Neural cell (in vitro differentiated cells): Measurements from ENCODE around the gene PYGB. TPM values are rescaled to one million over a fixed set of nuclear protein-coding genes. Genes with fewer than 3 reads are reported as not detected.

ENCODE experiments used
- H2AFZ ChIP-seq: fragments of 200-600, 300-800 bp; sonication (generic), shearing (Covaris generic); 2 replicates; pipeline ENCODE4 v1.6.0; 2014; ENCODE audit warnings: low read depth, mild to moderate bottlenecking, antibody characterized with exemption, low read length, moderate library complexity
- H3F3A ChIP-seq: fragments of 200-600 bp; shearing (Covaris generic); 2 replicates; pipeline ENCODE4 v1.6.1; 2016; ENCODE audit warnings: mild to moderate bottlenecking, moderate library complexity, mixed read lengths, antibody characterized with exemption, low read length; ENCODE audit not compliant: insufficient read depth, poor library complexity, severe bottlenecking
- H3K27ac ChIP-seq: fragments of 200-600, 300-800 bp; sonication (generic), shearing (Covaris generic); 2 replicates; pipeline ENCODE4 v1.5.1; 2014; ENCODE audit warnings: mild to moderate bottlenecking, low read length, moderate library complexity
- H3K27me3 ChIP-seq: fragments of 300-800, 200-600 bp; sonication (generic), shearing (Covaris generic); 2 replicates; pipeline ENCODE4 v1.6.0; 2014; ENCODE audit warnings: mild to moderate bottlenecking, low read depth, low read length, moderate library complexity; ENCODE audit not compliant: insufficient read depth
- H3K36me3 ChIP-seq: fragments of 300-800, 200-600 bp; sonication (generic), shearing (Covaris generic); 2 replicates; pipeline ENCODE4 v1.5.1; 2014; ENCODE audit warnings: mild to moderate bottlenecking, antibody characterized with exemption, low read length, moderate library complexity; ENCODE audit not compliant: insufficient read depth
- H3K4me2 ChIP-seq: fragments of 300-800, 200-600 bp; sonication (generic), shearing (Covaris generic); 2 replicates; pipeline ENCODE4 v1.6.0; 2014; ENCODE audit warnings: mild to moderate bottlenecking, low read length
- H3K4me3 ChIP-seq: fragments of 300-800, 200-600 bp; sonication (generic), shearing (Covaris generic); 2 replicates; pipeline ENCODE4 v1.5.1; 2014; ENCODE audit warnings: mild to moderate bottlenecking, low read length, moderate library complexity
- H3K79me2 ChIP-seq: fragments of 200-600 bp; shearing (Covaris generic); replicated peaks from 2 replicates; pipeline ENCODE4 v1.6.0; 2014; ENCODE audit warnings: mild to moderate bottlenecking, low read length, moderate library complexity; ENCODE audit not compliant: insufficient read depth
- H3K9ac ChIP-seq: fragments of 300-800, 200-600 bp; sonication (generic), shearing (Covaris generic); 2 replicates; pipeline ENCODE4 v1.6.1; 2016; ENCODE audit warnings: mild to moderate bottlenecking, low read length, mixed read lengths
- H3K9me2 ChIP-seq: fragments of 200-600 bp; shearing (Covaris generic); 2 replicates; pipeline ENCODE4 v1.6.1; 2016; ENCODE audit warnings: mild to moderate bottlenecking, low read length, mixed read lengths; ENCODE audit not compliant: insufficient read depth
- H3K9me3 ChIP-seq: fragments of 200-600, 300-800 bp; sonication (generic), shearing (Covaris generic); 2 replicates; pipeline ENCODE4 v1.6.1; 2016; ENCODE audit warnings: mild to moderate bottlenecking, mixed run types, low read length, moderate library complexity, mixed read lengths
- H4K20me1 ChIP-seq: fragments of 200-600 bp; shearing (Covaris generic); 2 replicates; pipeline ENCODE4 v1.6.1; 2016; ENCODE audit warnings: mild to moderate bottlenecking, mixed run types; ENCODE audit not compliant: insufficient read depth
- EP300 ChIP-seq: fragments of 450-650 bp; conservative IDR thresholded peaks from 2 replicates; pipeline ENCODE4 v1.6.1; 2014; ENCODE audit warnings: antibody characterized with exemption, mild to moderate bottlenecking, moderate library complexity; ENCODE audit not compliant: poor library complexity, severe bottlenecking
- EZH2 ChIP-seq: fragments of 200-600, 300-800 bp; shearing (Covaris generic), sonication (generic); IDR thresholded peaks from 2 replicates; pipeline ENCODE4 v1.6.1; 2014; ENCODE audit warnings: antibody characterized with exemption, low read length, borderline replicate concordance, mild to moderate bottlenecking; ENCODE audit not compliant: insufficient read depth, poor library complexity, severe bottlenecking
- MXI1 ChIP-seq: fragments of 450-650 bp; conservative IDR thresholded peaks from 2 replicates; pipeline ENCODE4 v1.6.1; 2014; ENCODE audit warnings: antibody characterized with exemption, mild to moderate bottlenecking; ENCODE audit not compliant: poor library complexity, severe bottlenecking
- POLR2AphosphoS5 ChIP-seq: IDR thresholded peaks from 2 replicates; pipeline ENCODE4 v1.6.1; 2012
- RAD21 ChIP-seq: fragments of 450-650 bp; conservative IDR thresholded peaks from 2 replicates; pipeline ENCODE4 v1.6.1; 2014; ENCODE audit warnings: antibody characterized with exemption, mild to moderate bottlenecking, moderate library complexity
- SMC3 ChIP-seq: fragments of 450-650 bp; conservative IDR thresholded peaks from 2 replicates; pipeline ENCODE4 v1.6.1; 2014; ENCODE audit warnings: antibody characterized with exemption, mild to moderate bottlenecking, moderate library complexity; ENCODE audit not compliant: poor library complexity
- TAF1 ChIP-seq: IDR thresholded peaks from 2 replicates; pipeline ENCODE4 v1.6.1; 2012; ENCODE audit warnings: low read depth
- polyA plus RNA-seq: library from polyadenylated mRNA; depleted of rRNA; stranded (reverse); fragments of >200 nt; gene quantifications from 2 replicates; pipeline ENCODE4 v1.2.3, GENCODE V29; 2014
- TF ChIP-seq, protein P1 (sequence below): fragments of 450-650 bp; IDR thresholded peaks from 2 replicates; pipeline ENCODE4 v1.5.1; 2014; ENCODE audit warnings: antibody characterized with exemption, mild to moderate bottlenecking, moderate library complexity; ENCODE audit not compliant: poor library complexity, severe bottlenecking
- TF ChIP-seq, protein P2 (sequence below): IDR thresholded peaks from 2 replicates; pipeline ENCODE4 v1.6.1; 2012; ENCODE audit warnings: borderline replicate concordance

PYGB gene
- polyA plus RNA-seq, 1 donor from 2014 or later: 70.5 TPM

GRCh38 chr20:25315418-25316210 is 67.7 kb downstream of the PYGB start:
- H3K4me3 ChIP-seq: no peak overlapping the region
- no peaks in the 10 kb centered on the region for H3K9me3 ChIP-seq
- no peak overlapping the region for H3K4me2 ChIP-seq
- no peaks in the 10 kb centered on the region for H3K36me3 ChIP-seq
- TF ChIP-seq, protein P1, sequence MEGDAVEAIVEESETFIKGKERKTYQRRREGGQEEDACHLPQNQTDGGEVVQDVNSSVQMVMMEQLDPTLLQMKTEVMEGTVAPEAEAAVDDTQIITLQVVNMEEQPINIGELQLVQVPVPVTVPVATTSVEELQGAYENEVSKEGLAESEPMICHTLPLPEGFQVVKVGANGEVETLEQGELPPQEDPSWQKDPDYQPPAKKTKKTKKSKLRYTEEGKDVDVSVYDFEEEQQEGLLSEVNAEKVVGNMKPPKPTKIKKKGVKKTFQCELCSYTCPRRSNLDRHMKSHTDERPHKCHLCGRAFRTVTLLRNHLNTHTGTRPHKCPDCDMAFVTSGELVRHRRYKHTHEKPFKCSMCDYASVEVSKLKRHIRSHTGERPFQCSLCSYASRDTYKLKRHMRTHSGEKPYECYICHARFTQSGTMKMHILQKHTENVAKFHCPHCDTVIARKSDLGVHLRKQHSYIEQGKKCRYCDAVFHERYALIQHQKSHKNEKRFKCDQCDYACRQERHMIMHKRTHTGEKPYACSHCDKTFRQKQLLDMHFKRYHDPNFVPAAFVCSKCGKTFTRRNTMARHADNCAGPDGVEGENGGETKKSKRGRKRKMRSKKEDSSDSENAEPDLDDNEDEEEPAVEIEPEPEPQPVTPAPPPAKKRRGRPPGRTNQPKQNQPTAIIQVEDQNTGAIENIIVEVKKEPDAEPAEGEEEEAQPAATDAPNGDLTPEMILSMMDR: no peak
- TF ChIP-seq MXI1 (no peak), EP300 (no peak), RAD21 (no peak), TAF1 (no peak), POLR2AphosphoS5 (no peak), EZH2 (no peak), SMC3 (no peak)
- TF ChIP-seq, protein P2, sequence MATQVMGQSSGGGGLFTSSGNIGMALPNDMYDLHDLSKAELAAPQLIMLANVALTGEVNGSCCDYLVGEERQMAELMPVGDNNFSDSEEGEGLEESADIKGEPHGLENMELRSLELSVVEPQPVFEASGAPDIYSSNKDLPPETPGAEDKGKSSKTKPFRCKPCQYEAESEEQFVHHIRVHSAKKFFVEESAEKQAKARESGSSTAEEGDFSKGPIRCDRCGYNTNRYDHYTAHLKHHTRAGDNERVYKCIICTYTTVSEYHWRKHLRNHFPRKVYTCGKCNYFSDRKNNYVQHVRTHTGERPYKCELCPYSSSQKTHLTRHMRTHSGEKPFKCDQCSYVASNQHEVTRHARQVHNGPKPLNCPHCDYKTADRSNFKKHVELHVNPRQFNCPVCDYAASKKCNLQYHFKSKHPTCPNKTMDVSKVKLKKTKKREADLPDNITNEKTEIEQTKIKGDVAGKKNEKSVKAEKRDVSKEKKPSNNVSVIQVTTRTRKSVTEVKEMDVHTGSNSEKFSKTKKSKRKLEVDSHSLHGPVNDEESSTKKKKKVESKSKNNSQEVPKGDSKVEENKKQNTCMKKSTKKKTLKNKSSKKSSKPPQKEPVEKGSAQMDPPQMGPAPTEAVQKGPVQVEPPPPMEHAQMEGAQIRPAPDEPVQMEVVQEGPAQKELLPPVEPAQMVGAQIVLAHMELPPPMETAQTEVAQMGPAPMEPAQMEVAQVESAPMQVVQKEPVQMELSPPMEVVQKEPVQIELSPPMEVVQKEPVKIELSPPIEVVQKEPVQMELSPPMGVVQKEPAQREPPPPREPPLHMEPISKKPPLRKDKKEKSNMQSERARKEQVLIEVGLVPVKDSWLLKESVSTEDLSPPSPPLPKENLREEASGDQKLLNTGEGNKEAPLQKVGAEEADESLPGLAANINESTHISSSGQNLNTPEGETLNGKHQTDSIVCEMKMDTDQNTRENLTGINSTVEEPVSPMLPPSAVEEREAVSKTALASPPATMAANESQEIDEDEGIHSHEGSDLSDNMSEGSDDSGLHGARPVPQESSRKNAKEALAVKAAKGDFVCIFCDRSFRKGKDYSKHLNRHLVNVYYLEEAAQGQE: no peak
- H3K27me3 ChIP-seq: no peaks in the 10 kb centered on the region
- no peak overlapping the region for H3K27ac ChIP-seq
- no peaks in the 10 kb centered on the region for H3F3A ChIP-seq
- no peaks in the 10 kb centered on the region for H3K9me2 ChIP-seq
- no peaks in the 10 kb centered on the region for H3K79me2 ChIP-seq
- no peak overlapping the region for H3K9ac ChIP-seq
- H4K20me1 ChIP-seq: no peaks in the 10 kb centered on the region
- no peak overlapping the region for H2AFZ ChIP-seq

- Histone ChIP-seq H3K9me3 (no peaks in the 10 kb centered on the region), H3K9ac (no peak overlapping the region), H3K79me2 (no peaks in the 10 kb centered on the region), H3K4me2 (no peak overlapping the region), H3K4me3 (no peak overlapping the region), H3K27me3 (no peaks in the 10 kb centered on the region), H3K36me3 (no peaks in the 10 kb centered on the region), H3F3A (no peaks in the 10 kb centered on the region), H3K27ac (no peak overlapping the region), H3K9me2 (no peaks in the 10 kb centered on the region), H4K20me1 (no peaks in the 10 kb centered on the region), H2AFZ (no peak overlapping the region)
- TF ChIP-seq RAD21: no peak
- no peak for TF ChIP-seq SMC3
- TF ChIP-seq MXI1: no peak
- TF ChIP-seq, protein P1: no peak
- TF ChIP-seq TAF1: no peak
- TF ChIP-seq, protein P2: no peak
- TF ChIP-seq EP300: no peak
Observed at GRCh38 chr20:25316506-25317190, 68.8 kb downstream of the PYGB start.
